ENCODE results near the gene PITRM1. TPM values are rescaled to one million over a fixed set of nuclear protein-coding genes. Genes with fewer than 3 reads are reported as not detected.

PITRM1 gene
- polyA plus RNA-seq, 1 of the 3 experiments (the other 2 are of a cell fraction): 79.6 TPM

DNA sequence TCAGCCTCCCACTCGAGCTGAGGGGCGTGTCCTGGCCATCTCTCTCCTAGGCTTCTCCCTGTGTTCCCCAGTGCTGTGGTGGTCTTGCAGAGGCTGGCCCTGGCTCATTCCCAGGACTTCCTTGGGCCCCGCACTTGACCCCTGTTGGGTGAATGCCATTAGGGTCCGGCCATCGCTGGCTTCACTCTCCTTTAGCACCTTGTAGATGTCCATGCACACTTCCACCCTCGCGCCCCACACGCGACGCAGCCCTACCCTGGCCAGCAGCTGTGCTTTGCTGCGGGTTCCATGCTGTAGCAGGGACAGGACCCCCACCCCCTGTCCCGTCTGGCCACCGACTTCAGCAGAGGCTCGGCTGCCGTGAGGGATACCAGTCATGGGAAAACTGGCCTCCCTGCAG, 46.3 kb downstream of the PITRM1 start (continued):
- no peak for TF ChIP-seq RXRA (IDR thresholded peaks at IDR 0.05; ENCODE audit: borderline replicate concordance, low read depth)
- no peak for TF ChIP-seq TAF1 (IDR thresholded peaks at IDR 0.05; ENCODE audit: borderline replicate concordance, low read depth, low read length)

DNA sequence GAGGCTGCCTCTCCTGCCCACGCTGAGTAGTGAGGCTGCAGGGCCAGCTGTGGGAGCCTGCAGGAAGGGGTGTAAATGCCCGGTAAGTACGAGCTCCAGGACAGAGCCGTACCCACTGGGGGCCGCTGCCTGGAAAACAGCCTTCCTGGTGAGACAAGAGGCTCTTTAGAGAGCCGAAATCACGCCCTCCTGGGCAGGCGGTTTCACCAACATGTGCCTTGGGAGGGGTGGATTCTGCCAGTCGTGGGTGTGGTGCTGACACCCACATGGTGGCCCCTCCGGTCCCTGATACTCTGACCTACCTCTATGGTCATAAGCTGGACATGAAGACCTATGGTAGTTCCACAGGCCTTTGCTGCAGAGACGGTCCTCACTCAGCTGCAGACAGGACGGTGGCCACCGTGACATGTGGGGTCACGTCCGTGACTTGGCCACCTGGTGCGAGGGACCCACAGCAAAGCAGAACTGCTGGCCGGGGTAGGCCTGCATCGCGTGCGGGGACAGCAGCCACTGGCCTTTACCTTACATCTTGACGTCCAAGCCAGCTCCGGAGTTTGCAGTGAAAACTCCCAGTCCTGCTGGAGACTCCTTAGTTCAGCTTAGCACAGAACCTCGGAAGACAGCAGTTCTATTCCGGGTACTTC, 46.9 kb downstream of the PITRM1 start:
- no peaks in the 10 kb centered on the region for H3K9me3 ChIP-seq
- WGBS (ENCODE audit: low lambda C conversion rate): 100% methylated on average over 7 of the region's 24 CpGs
- no peaks in the 10 kb centered on the region for H3K9me2 ChIP-seq
- no peaks in the 10 kb centered on the region for H3F3A ChIP-seq (replicated peaks; ENCODE audit: insufficient read depth)
- no peak overlapping the region for H3K4me2 ChIP-seq
- no peak overlapping the region for H3K9ac ChIP-seq
- H2AFZ ChIP-seq (ENCODE audit: low read depth): no peak overlapping the region
- CTCF ChIA-PET: interaction anchor here (0.9 kb wide), 1 partner anchor 15 kb away, joined by 3 read pairs; no protein-coding TSS in a partner anchor
- H4K20me1 ChIP-seq (ENCODE audit: insufficient read depth): no peaks in the 10 kb centered on the region
- POLR2A ChIA-PET: no interaction called here
- no peaks in the 10 kb centered on the region; a peak in 1 of 4 replicates for H3K4me1 ChIP-seq (ENCODE audit: control insufficient read depth in 1 of 2, insufficient read depth in 2 of 2, low read depth in 1 of 2, low read length in 1 of 2)
- H3K36me3 ChIP-seq (replicated peaks in 1 of 2; ENCODE audit: control insufficient read depth in 1 of 2, insufficient read depth in 2 of 2, low read length in 1 of 2): peaks cover 45 to 85% of the 10 kb centered on the region in 2 experiments
- DNase-seq: no peak
- TF ChIP-seq EP300 (IDR thresholded peaks at IDR 0.05; ENCODE audit: borderline replicate concordance in 1 of 2, low read depth in 1 of 2, low read length in 1 of 2) (no peak), YY1 (IDR thresholded peaks at IDR 0.05; ENCODE audit: low read depth) (no peak), POLR2AphosphoS5 (IDR thresholded peaks at IDR 0.05; ENCODE audit: low read depth, low read length) (no peak), MXI1 (IDR thresholded peaks at IDR 0.05; ENCODE audit: low read depth, low read length) (no peak), RFX5 (IDR thresholded peaks at IDR 0.05; ENCODE audit: low read length) (no peak), JUND (IDR thresholded peaks at IDR 0.05) (no peak), TCF12 (IDR thresholded peaks at IDR 0.05) (no peak), NRF1 (IDR thresholded peaks at IDR 0.05; ENCODE audit: low read depth, low read length) (no peak), GATA2 (CRISPR knock-in tag; IDR thresholded peaks at IDR 0.05) (no peak), GABPA (IDR thresholded peaks at IDR 0.05; ENCODE audit: low read depth) (no peak), SIN3A (IDR thresholded peaks at IDR 0.05; ENCODE audit: borderline replicate concordance, low read depth, low read length) (no peak), RCOR1 (IDR thresholded peaks at IDR 0.05; ENCODE audit: low read length) (no peak), CHD2 (IDR thresholded peaks at IDR 0.05; ENCODE audit: low read length, partially characterized antibody) (no peak), RXRA (IDR thresholded peaks at IDR 0.05; ENCODE audit: borderline replicate concordance, low read depth) (no peak), NFIC (IDR thresholded peaks at IDR 0.05; ENCODE audit: borderline replicate concordance) (no peak)
- TF ChIP-seq, protein P1, sequence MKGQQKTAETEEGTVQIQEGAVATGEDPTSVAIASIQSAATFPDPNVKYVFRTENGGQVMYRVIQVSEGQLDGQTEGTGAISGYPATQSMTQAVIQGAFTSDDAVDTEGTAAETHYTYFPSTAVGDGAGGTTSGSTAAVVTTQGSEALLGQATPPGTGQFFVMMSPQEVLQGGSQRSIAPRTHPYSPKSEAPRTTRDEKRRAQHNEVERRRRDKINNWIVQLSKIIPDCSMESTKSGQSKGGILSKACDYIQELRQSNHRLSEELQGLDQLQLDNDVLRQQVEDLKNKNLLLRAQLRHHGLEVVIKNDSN (IDR thresholded peaks at IDR 0.05; ENCODE audit: borderline replicate concordance, low read depth): no peak
- TF ChIP-seq, protein P2, sequence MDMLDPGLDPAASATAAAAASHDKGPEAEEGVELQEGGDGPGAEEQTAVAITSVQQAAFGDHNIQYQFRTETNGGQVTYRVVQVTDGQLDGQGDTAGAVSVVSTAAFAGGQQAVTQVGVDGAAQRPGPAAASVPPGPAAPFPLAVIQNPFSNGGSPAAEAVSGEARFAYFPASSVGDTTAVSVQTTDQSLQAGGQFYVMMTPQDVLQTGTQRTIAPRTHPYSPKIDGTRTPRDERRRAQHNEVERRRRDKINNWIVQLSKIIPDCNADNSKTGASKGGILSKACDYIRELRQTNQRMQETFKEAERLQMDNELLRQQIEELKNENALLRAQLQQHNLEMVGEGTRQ (IDR thresholded peaks at IDR 0.05; ENCODE audit: borderline replicate concordance, low read depth, low read length): no peak
- TF ChIP-seq, protein P3, sequence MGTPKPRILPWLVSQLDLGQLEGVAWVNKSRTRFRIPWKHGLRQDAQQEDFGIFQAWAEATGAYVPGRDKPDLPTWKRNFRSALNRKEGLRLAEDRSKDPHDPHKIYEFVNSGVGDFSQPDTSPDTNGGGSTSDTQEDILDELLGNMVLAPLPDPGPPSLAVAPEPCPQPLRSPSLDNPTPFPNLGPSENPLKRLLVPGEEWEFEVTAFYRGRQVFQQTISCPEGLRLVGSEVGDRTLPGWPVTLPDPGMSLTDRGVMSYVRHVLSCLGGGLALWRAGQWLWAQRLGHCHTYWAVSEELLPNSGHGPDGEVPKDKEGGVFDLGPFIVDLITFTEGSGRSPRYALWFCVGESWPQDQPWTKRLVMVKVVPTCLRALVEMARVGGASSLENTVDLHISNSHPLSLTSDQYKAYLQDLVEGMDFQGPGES (IDR thresholded peaks at IDR 0.05; ENCODE audit: low read depth, low read length): no peak
- TF ChIP-seq, protein P4, sequence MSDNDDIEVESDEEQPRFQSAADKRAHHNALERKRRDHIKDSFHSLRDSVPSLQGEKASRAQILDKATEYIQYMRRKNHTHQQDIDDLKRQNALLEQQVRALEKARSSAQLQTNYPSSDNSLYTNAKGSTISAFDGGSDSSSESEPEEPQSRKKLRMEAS (IDR thresholded peaks at IDR 0.05; ENCODE audit: low read depth): no peak
- TF ChIP-seq, protein P5, sequence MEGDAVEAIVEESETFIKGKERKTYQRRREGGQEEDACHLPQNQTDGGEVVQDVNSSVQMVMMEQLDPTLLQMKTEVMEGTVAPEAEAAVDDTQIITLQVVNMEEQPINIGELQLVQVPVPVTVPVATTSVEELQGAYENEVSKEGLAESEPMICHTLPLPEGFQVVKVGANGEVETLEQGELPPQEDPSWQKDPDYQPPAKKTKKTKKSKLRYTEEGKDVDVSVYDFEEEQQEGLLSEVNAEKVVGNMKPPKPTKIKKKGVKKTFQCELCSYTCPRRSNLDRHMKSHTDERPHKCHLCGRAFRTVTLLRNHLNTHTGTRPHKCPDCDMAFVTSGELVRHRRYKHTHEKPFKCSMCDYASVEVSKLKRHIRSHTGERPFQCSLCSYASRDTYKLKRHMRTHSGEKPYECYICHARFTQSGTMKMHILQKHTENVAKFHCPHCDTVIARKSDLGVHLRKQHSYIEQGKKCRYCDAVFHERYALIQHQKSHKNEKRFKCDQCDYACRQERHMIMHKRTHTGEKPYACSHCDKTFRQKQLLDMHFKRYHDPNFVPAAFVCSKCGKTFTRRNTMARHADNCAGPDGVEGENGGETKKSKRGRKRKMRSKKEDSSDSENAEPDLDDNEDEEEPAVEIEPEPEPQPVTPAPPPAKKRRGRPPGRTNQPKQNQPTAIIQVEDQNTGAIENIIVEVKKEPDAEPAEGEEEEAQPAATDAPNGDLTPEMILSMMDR (IDR thresholded peaks at IDR 0.05): no peak
- H3K4me3 ChIP-seq (ENCODE audit: low read depth in 2 of 2, low read length in 1 of 2): no peak overlapping the region
- H3K27me3 ChIP-seq (ENCODE audit: insufficient read depth): no peaks in the 10 kb centered on the region
- H3K27ac ChIP-seq (ENCODE audit: low read depth in 2 of 2, low read length in 1 of 2): no peak overlapping the region
- H3K79me2 ChIP-seq (ENCODE audit: insufficient read depth): peaks cover 14% of the 10 kb centered on the region; the same call in 1 of the 2 replicates
